HEK293T (cell line): ENCODE data around the gene CIROP.

Source experiments
- CTCF ChIA-PET: fragments of 350-600 bp; formaldehyde crosslinking; extraction: SDS; loops from one replicate; lab custom pipeline; 2021; ENCODE audit warnings: antibody characterized with exemption, inconsistent platforms; lab: Yijun Ruan, JAX
- POLR2A ChIA-PET: fragments of 350-600 bp; formaldehyde crosslinking; extraction: SDS; loops from one replicate; lab custom pipeline; 2020; ENCODE audit warnings: antibody characterized with exemption, inconsistent platforms; lab: Yijun Ruan, JAX
- DNase-seq: peaks from one replicate; pipeline ENCODE4 v3.0.0; 2012; ENCODE audit warnings: mixed read lengths; ENCODE audit errors: extremely low spot score
- ARNT ChIP-seq: fragments of 450-650 bp; IDR thresholded peaks from 2 replicates; pipeline ENCODE4 v1.6.1; 2017; ENCODE audit warnings: mild to moderate bottlenecking
- BHLHE40 ChIP-seq: fragments of 450-650 bp; IDR thresholded peaks from 2 replicates; pipeline ENCODE4 v1.6.1; 2016; ENCODE audit warnings: mild to moderate bottlenecking, moderate library complexity, borderline replicate concordance
- CTBP1 ChIP-seq: fragments of 450-650 bp; IDR thresholded peaks from 2 replicates; pipeline ENCODE4 v1.6.1; 2016; ENCODE audit warnings: borderline replicate concordance
- ELF4 ChIP-seq: fragments of 450-650 bp; IDR thresholded peaks from 2 replicates; pipeline ENCODE4 v1.6.1; 2017; ENCODE audit warnings: antibody characterized with exemption
- FOXA1 ChIP-seq: fragments of 450-650 bp; IDR thresholded peaks from 2 replicates; pipeline ENCODE4 v1.6.1; 2016; ENCODE audit warnings: mild to moderate bottlenecking
- FOXK2 ChIP-seq: fragments of 450-650 bp; IDR thresholded peaks from 2 replicates; pipeline ENCODE4 v1.6.1; 2016; ENCODE audit warnings: mild to moderate bottlenecking
- FOXM1 ChIP-seq: fragments of 450-650 bp; IDR thresholded peaks from 2 replicates; pipeline ENCODE4 v1.6.1; 2017; ENCODE audit warnings: mild to moderate bottlenecking, borderline replicate concordance
- HDGF ChIP-seq: fragments of 450-650 bp; IDR thresholded peaks from 2 replicates; pipeline ENCODE4 v1.6.1; 2017; ENCODE audit warnings: antibody characterized with exemption, borderline replicate concordance
- L3MBTL2 ChIP-seq: fragments of 450-650 bp; conservative IDR thresholded peaks from 2 replicates; pipeline ENCODE4 v1.6.1; 2016; ENCODE audit warnings: mild to moderate bottlenecking
- LEF1 ChIP-seq: fragments of 450-650 bp; IDR thresholded peaks from 2 replicates; pipeline ENCODE4 v1.6.1; 2017; ENCODE audit warnings: mild to moderate bottlenecking, borderline replicate concordance
- NFRKB ChIP-seq: fragments of 450-650 bp; IDR thresholded peaks from 2 replicates; pipeline ENCODE4 v1.6.1; 2016; ENCODE audit warnings: mild to moderate bottlenecking, moderate library complexity
- SP1 ChIP-seq: fragments of 450-650 bp; IDR thresholded peaks from 2 replicates; pipeline ENCODE4 v1.6.1; 2017
- SUZ12 ChIP-seq: fragments of 450-650 bp; IDR thresholded peaks from 2 replicates; pipeline ENCODE4 v1.6.1; 2016; ENCODE audit warnings: mild to moderate bottlenecking
- TARDBP ChIP-seq: fragments of 450-650 bp; IDR thresholded peaks from 2 replicates; pipeline ENCODE4 v1.6.1; 2016
- ZNF384 ChIP-seq: fragments of 450-650 bp; IDR thresholded peaks from 2 replicates; pipeline ENCODE4 v1.6.1; 2016
- TF ChIP-seq, protein P1 (sequence below): fragments of 450-650 bp; IDR thresholded peaks from 2 replicates; pipeline ENCODE4 v1.6.1; 2016

CIROP gene

DNA sequence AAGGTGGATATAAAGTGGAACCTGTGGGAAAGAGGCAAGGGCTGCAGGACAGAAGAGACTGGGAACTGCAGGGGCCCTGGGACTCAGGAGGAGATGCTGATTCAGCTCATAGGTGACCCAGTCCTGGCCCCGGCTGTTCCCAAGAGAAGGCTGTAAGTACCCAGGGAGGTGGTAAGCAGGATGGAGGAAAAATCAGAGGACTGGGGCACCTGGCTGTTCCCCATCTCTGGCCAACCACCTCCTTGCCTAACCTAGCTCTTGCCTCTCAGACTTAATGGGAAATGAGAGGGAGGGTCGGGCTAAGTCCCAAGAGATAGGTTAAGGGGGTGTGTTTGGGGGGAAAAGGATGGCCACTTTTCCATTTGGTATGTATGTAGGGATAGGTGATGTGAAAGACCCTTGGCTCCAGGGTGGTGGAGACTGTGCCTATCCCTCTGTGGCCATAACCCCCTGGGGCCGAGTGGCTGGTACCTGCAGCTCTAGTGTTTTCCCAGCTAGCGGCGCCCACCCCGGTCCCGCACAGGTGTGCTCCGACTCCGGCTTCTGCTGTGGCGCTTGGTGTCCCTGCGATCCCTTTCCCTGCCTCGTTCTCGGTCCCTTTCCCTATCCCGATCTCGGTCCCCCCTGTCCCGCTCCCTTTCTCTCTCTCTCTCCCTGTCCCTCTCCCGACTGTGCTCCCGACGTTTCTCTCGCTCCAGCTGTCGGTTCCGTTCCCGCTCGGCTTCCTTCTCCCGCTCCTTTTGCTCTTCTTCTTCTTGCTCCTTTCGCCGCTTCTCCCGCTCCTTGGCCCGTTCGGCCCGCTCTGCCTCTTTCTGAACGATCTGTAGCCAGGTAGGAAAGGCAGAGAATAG, 45.9 kb downstream of the CIROP start:
- POLR2A ChIA-PET: interaction anchor here (0.5 to 6.4 kb wide), 18 partner anchors 10 to 188 kb away, joined by 3 to 51 read pairs (median 6); partner anchors contain the start of genes ACIN1, AJUBA, C14orf119 and HAUS4
- TF ChIP-seq NFRKB (no peak), SP1 (no peak), CTBP1 (no peak), ARNT (no peak), HDGF (no peak), TARDBP (no peak)
- DNase-seq: no peak
- CTCF ChIA-PET: interaction anchor here (0.6 to 9.0 kb wide), 23 partner anchors 9 to 1051 kb away, joined by 3 to 159 read pairs (median 4); partner anchors contain the start of genes AJUBA, HAUS4 and PRMT5

DNA sequence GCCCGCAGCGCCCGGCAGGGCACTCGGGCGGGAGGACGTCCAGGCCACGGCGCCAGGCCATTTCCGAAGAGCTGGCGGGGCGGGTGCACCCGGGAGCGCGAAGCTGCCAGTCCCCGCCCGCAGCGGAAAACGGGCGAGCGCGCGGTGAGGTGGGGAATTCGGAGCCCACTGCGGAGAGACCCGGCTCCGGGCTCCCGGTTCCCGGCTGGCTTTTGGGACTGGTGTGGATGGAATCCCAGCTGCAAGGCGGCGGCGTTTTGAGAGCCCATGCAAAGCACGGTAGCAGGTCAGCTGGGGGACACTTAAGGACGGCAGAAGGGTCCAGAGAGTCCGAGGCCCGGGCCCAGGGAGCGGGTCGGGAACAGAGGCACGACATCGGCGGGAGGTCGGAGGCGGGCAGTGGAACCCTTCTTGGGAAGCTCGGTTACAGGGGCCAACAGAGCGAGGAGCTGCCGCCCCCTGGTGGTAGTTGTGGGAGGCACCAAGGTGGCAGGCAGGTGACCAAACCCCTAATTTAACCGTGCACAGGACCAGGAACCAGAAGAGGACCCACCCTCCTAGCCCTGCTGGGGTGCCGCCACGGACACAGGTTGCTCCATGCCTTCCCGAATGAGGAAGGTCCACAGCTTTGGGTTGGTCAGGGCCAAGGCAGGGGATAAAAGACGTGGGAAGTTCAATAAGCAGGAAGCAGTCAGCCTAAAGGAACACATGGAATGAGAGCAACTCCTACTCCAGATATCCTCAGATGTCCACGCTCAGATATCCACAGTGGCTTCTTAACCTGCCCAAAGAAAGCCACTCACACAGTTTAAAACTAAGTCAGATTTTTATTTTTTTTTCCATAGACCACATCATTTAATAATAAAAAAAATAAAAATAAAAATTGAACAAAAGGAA, 46.8 kb downstream of the CIROP start:
- CTCF ChIA-PET: interaction anchor here (0.6 to 9.0 kb wide), 23 partner anchors 8 to 836 kb away, joined by 3 to 159 read pairs (median 4); partner anchors contain the start of genes AJUBA, HAUS4 and PRMT5
- DNase-seq: peak; percentile 87
- POLR2A ChIA-PET: interaction anchor here (0.6 to 6.4 kb wide), 18 partner anchors 9 to 128 kb away, joined by 3 to 51 read pairs (median 6); partner anchors contain the start of genes ACIN1, AJUBA, C14orf119 and HAUS4
- TF ChIP-seq HDGF (0 out of 2 replicates have a peak, but pooled peaks have one; percentile 64), LEF1 (no peak)

DNA sequence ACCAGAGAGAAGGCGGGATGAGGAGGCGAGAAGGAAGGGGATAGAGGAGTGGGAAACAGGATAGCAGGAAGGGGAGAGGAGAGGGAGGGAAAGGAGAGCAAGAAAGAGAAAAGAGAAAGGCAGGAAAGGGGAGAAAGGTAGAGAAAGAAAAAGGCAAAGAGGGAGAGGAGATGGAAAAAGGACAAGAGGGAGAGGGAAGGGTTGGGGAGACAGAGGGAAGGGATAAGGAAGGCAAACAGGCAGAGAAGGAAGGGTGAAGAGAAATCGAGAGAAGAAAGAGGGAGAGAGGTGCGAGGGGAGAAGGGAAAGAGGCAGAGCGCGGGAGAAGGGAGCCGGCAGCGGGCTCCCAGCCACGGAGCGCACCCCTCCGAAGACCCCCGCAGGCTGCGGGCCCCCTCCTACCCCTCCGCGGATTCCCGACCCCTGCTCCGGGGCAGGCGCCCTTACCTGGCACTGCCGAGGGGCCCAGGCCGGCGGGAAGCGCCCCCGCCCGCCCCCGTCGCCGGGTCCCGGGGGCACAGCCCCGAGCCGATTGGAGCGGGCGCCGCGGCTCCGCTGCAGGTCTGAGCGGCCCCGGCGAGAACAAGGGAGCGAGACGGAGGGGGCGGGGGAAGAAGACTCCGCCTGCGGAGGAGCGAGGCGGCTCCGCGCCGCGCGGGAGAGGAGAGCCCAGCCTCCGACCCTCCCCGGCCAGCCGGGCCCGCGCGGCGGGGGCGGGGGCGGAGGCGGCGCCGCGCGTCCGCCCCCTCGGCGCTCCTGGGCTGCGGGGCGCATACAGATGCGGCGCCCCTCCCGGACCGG, 47.6 kb downstream of the CIROP start, which contains the start of gene CDH24:
CDH24 (minus strand) TSS at position 565 of the 801 bp plus-strand sequence. CDS start 1,787 bp downstream, outside the sequence.
- DNase-seq: peak; percentile 77
- CTCF ChIA-PET: interaction anchor here (0.6 to 9.0 kb wide), 20 partner anchors 9 to 500 kb away, joined by 3 to 159 read pairs (median 6); partner anchors contain the start of genes AJUBA and PRMT5
- TF ChIP-seq BHLHE40: no peak
- TF ChIP-seq, protein P1, sequence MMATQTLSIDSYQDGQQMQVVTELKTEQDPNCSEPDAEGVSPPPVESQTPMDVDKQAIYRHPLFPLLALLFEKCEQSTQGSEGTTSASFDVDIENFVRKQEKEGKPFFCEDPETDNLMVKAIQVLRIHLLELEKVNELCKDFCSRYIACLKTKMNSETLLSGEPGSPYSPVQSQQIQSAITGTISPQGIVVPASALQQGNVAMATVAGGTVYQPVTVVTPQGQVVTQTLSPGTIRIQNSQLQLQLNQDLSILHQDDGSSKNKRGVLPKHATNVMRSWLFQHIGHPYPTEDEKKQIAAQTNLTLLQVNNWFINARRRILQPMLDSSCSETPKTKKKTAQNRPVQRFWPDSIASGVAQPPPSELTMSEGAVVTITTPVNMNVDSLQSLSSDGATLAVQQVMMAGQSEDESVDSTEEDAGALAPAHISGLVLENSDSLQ: no peak
- TF ChIP-seq HDGF: no peak
- no peak for TF ChIP-seq ELF4
- no peak for TF ChIP-seq SP1
- TF ChIP-seq SUZ12: no peak
- no peak for TF ChIP-seq ZNF384
- no peak for TF ChIP-seq FOXK2
- no peak for TF ChIP-seq FOXA1
- no peak for TF ChIP-seq NFRKB
- no peak for TF ChIP-seq CTBP1
- TF ChIP-seq L3MBTL2: no peak
- TF ChIP-seq ARNT: no peak
- TF ChIP-seq LEF1: no peak
- TF ChIP-seq TARDBP: no peak
- no peak for TF ChIP-seq FOXM1
- POLR2A ChIA-PET: interaction anchor here (0.6 to 6.4 kb wide), 17 partner anchors 8 to 127 kb away, joined by 3 to 51 read pairs (median 9); partner anchors contain the start of genes ACIN1, AJUBA, C14orf119 and HAUS4

DNA sequence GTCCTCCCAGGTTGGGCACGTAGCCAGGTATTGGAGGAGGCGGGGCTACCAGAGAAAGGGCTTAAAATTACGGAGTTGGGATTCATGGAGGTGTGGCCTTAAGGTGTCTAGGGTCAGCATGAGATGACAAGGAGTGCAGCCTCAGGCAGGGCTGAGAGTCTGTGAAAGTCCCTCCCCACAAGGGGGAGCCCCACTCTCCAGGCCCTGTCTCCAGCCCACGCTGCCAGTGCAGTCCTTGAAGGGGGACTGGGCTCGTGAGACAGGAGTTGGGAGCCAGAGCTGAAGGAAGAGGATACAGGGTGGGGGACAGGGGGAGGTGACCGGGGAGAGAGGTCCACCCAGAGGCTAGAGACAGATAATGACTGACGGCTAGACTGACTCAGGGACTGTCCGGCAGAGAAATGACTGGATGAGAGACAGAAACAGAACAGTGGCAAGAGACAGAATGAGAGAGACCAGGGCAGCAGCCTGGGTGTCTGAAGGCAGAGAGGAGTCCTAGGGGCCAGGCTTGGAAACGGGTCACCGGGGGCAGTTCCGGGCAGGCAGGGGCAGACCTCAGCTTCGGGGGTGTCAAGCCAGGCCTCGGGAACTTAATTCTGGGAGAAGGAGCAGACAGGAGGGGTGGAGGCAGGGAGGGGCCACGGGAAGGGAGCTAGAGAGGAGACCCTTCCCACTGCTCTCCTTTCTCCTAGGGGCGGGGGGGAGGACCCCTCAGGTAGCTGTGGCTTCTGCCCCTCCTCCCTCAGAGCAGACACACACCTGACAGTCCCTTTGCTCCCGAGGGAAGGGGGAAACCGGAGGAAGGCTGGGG, 48.4 kb downstream of the CIROP start:
- TF ChIP-seq, protein P1: peak; percentile 55; the same call in 1 of the 2 replicates
- TF ChIP-seq NFRKB: no peak
- no peak for TF ChIP-seq FOXK2
- POLR2A ChIA-PET: interaction anchor here (0.6 to 5.1 kb wide), 9 partner anchors 50 to 100 kb away, joined by 3 to 45 read pairs (median 4); partner anchors contain the start of genes AJUBA and HAUS4
- CTCF ChIA-PET: interaction anchor here (0.7 to 9.0 kb wide), 7 partner anchors 12 to 126 kb away, joined by 3 to 159 read pairs (median 10); partner anchors contain the start of genes AJUBA and PRMT5
- DNase-seq: peak; percentile 81

DNA sequence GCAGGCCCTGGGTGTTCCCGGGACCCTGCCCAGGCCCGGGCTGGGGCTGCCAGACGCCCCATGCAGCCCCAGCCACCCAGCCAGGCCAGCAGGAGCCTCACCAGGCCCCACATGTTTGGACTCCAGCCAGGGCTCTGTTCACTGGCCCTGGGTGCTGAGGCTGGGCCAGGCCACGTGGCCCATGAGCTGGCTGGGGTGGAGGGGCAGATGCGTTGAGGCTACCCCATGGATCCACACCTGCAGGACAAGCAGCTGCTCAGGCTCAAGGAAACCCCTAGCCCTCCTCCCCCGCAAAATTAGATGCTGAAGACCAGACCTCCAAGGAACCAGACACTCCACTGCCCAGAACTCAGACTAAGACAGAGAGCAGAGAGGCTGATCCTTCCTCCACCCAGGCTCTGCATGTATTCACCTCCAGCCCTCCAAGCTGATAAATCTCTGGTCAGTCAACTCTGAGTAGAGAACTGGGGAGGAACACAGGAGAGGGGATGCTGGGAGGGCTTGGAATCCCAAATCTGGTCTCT, 49.1 kb downstream of the CIROP start:
- CTCF ChIA-PET: interaction anchor here (0.5 to 9.0 kb wide), 7 partner anchors 13 to 193 kb away, joined by 3 to 159 read pairs (median 10); partner anchors contain the start of genes AJUBA and PRMT5
- TF ChIP-seq NFRKB (no peak), HDGF (no peak), L3MBTL2 (no peak), ZNF384 (no peak), FOXK2 (no peak), FOXA1 (no peak), SP1 (no peak), CTBP1 (no peak), BHLHE40 (no peak), SUZ12 (no peak)
- TF ChIP-seq, protein P1: no peak
- POLR2A ChIA-PET: interaction anchor here (0.8 to 5.1 kb wide), 6 partner anchors 49 to 99 kb away, joined by 3 to 45 read pairs (median 10); partner anchors contain the start of gene HAUS4
- no peak for DNase-seq
